ENCODE results near the gene ACP7.

- TF ChIP-seq, protein P1, sequence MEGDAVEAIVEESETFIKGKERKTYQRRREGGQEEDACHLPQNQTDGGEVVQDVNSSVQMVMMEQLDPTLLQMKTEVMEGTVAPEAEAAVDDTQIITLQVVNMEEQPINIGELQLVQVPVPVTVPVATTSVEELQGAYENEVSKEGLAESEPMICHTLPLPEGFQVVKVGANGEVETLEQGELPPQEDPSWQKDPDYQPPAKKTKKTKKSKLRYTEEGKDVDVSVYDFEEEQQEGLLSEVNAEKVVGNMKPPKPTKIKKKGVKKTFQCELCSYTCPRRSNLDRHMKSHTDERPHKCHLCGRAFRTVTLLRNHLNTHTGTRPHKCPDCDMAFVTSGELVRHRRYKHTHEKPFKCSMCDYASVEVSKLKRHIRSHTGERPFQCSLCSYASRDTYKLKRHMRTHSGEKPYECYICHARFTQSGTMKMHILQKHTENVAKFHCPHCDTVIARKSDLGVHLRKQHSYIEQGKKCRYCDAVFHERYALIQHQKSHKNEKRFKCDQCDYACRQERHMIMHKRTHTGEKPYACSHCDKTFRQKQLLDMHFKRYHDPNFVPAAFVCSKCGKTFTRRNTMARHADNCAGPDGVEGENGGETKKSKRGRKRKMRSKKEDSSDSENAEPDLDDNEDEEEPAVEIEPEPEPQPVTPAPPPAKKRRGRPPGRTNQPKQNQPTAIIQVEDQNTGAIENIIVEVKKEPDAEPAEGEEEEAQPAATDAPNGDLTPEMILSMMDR (IDR thresholded peaks at IDR 0.05) = no peak
- no peak for TF ChIP-seq EP300 (IDR thresholded peaks at IDR 0.05)
Observed at GRCh38 chr19:39100500-39101166, 16.5 kb downstream of the ACP7 start.
